Measurements from ENCODE around the gene MESP1. TPM values are rescaled to one million over a fixed set of nuclear protein-coding genes. Genes with fewer than 3 reads are reported as not detected.

MESP1 gene
- total and polyA plus RNA-seq, 2 of the 13 experiments (the other 11 are each of a cell fraction or from before 2014, with no cell fraction given) = not detected

GRCh38 chr15:89714775-89715174 lies 36.3 kb downstream of the MESP1 start:
- TF ChIP-seq ZSCAN25 (CRISPR knock-in tag; IDR thresholded peaks at IDR 0.05) (no peak), GLI4 (CRISPR knock-in tag; IDR thresholded peaks at IDR 0.05; ENCODE audit: borderline replicate concordance) (no peak), SALL1 (CRISPR knock-in tag; IDR thresholded peaks at IDR 0.05) (no peak), CCDC6 (CRISPR knock-in tag; IDR thresholded peaks at IDR 0.05) (no peak), ZNF362 (CRISPR knock-in tag; IDR thresholded peaks at IDR 0.05; ENCODE audit: borderline replicate concordance) (no peak), SKI (IDR thresholded peaks at IDR 0.05; ENCODE audit: partially characterized antibody) (no peak), TIGD3 (CRISPR knock-in tag; IDR thresholded peaks at IDR 0.05; ENCODE audit: borderline replicate concordance) (no peak), POLR2A (IDR thresholded peaks at IDR 0.05; ENCODE audit: insufficient read depth in 1 of 2, low read depth in 2 of 2, low read length in 2 of 2) (no peak), KLF15 (CRISPR knock-in tag; IDR thresholded peaks at IDR 0.05; ENCODE audit: borderline replicate concordance) (no peak), NFYC (CRISPR knock-in tag; IDR thresholded peaks at IDR 0.05) (no peak), RBFOX2 (IDR thresholded peaks at IDR 0.05; ENCODE audit: low read depth, low read length) (no peak), ZNF10 (CRISPR knock-in tag; IDR thresholded peaks at IDR 0.05; ENCODE audit: borderline replicate concordance, low read depth) (no peak), KLF6 (CRISPR knock-in tag; IDR thresholded peaks at IDR 0.05) (no peak), ZNF34 (CRISPR knock-in tag; IDR thresholded peaks at IDR 0.05; ENCODE audit: borderline replicate concordance) (no peak), ZBTB8A (CRISPR knock-in tag; IDR thresholded peaks at IDR 0.05; ENCODE audit: borderline replicate concordance, low read depth) (no peak), CEBPZ (IDR thresholded peaks at IDR 0.05; ENCODE audit: low read length) (no peak), ZNF605 (CRISPR knock-in tag; IDR thresholded peaks at IDR 0.05) (no peak), FOXM1 (CRISPR knock-in tag; IDR thresholded peaks at IDR 0.05) (no peak), ZNF275 (CRISPR knock-in tag; IDR thresholded peaks at IDR 0.05; ENCODE audit: borderline replicate concordance) (no peak)
- BruUV-seq (replicated peaks) = no TSS peak
- WGBS (ENCODE audit: low lambda C conversion rate) = 42% methylated on average over 2 of the region's 2 CpGs
- H3K4me2 ChIP-seq (ENCODE audit: low read depth, low read length) = no peak overlapping the region
- intact Hi-C loops (cut with micrococcal nuclease; ENCODE audit: unreplicated experiment) (no loop called here), in situ Hi-C loops (cut with HindIII; ENCODE audit: extremely low pct_ligation_motif_present, low pct_unique_long_range_greater_than_20kb) (no loop called here)
- ChIA-PET CTCF (ENCODE audit: low intra/inter-chr PET ratio, low total read pairs) (no interaction called here), POLR2A (no interaction called here)
- H3K9me3 ChIP-seq (ENCODE audit: low read length) = no peaks in the 10 kb centered on the region
- H3K27me3 ChIP-seq (ENCODE audit: control insufficient read depth in 1 of 2, insufficient read depth in 2 of 2, low read length in 2 of 2) = peaks cover 0 to 1% of the 10 kb centered on the region in 2 experiments; a peak in 1 of 5 replicates
- no peaks in the 10 kb centered on the region for H3K36me3 ChIP-seq (replicated peaks in 1 of 2; ENCODE audit: control insufficient read depth in 1 of 2, insufficient read depth in 2 of 2, low read length in 2 of 2)
- no peaks in the 10 kb centered on the region for H3K79me2 ChIP-seq (ENCODE audit: insufficient read depth, low read length)
- no peak for FAIRE-seq
- no peak overlapping the region for H3K4me3 ChIP-seq (replicated peaks in 1 of 3; ENCODE audit: insufficient read depth in 1 of 3, low read depth in 2 of 3, low read length in 3 of 3)
- DNase-seq (ENCODE audit: low spot score) = no peak
- H3K9ac ChIP-seq (ENCODE audit: insufficient read depth, low read depth, low read length) = no peak overlapping the region
- H4K20me1 ChIP-seq (ENCODE audit: insufficient read depth, low read length) = no peaks in the 10 kb centered on the region
- no peak overlapping the region for H3K27ac ChIP-seq (ENCODE audit: extremely low read length, insufficient read depth, low read length)
- no peak overlapping the region for H2AFZ ChIP-seq (ENCODE audit: low read length)
- H3K4me1 ChIP-seq (ENCODE audit: insufficient read depth, low read length) = no peaks in the 10 kb centered on the region
- no peak for ATAC-seq

Measured in HepG2 (cell line).